Measurements from ENCODE around the gene DUSP16. TPM values are rescaled to one million over a fixed set of nuclear protein-coding genes. Genes with fewer than 3 reads are reported as not detected.

The DUSP16 gene
- total and polyA plus RNA-seq, 2 donors = 11.1 to 31.8 TPM

- Histone ChIP-seq H3K27ac (ENCODE audit: low read depth) (no peak overlapping the region), H3K36me3 (ENCODE audit: insufficient read depth) (no peaks in the 10 kb centered on the region), H3K4me1 (ENCODE audit: insufficient read depth) (no peaks in the 10 kb centered on the region), H3K4me3 (ENCODE audit: low read depth, low read length) (no peak overlapping the region)
- 75% methylated on average over 8 of the region's 8 CpGs for WGBS
- no peak for DNase-seq (ENCODE audit: extremely low spot score)
Measured at GRCh38 chr12:12447236-12447635, 115.4 kb downstream of the DUSP16 start.

GRCh38 chr12:12446786-12447185 is 115.9 kb downstream of the DUSP16 start:
- DNase-seq (ENCODE audit: extremely low spot score) = no peak
- no peak overlapping the region for H3K27ac ChIP-seq (ENCODE audit: low read depth)
- no peak overlapping the region for H3K4me3 ChIP-seq (ENCODE audit: low read depth, low read length)
- no peaks in the 10 kb centered on the region for H3K36me3 ChIP-seq (ENCODE audit: insufficient read depth)
- 93% methylated on average over 3 of the region's 3 CpGs for WGBS
- H3K4me1 ChIP-seq (ENCODE audit: insufficient read depth) = no peaks in the 10 kb centered on the region

DNA sequence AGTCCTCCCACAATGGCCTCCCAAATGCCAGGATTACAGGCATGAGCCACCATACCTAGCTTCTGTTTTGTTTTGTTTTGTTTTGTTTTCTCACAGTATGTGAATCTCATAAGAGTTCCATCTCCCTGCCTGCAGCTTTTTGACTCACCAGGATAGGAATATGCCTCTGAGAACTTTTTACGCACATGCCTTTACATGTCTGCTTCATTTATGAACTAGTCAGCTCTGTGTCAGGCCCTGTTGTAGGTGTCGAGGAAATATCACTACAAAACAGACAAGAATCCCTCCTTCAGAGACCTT is 116.8 kb downstream of the DUSP16 start:
- no peaks in the 10 kb centered on the region for H3K4me1 ChIP-seq (ENCODE audit: insufficient read depth)
- no peak overlapping the region for H3K27ac ChIP-seq (ENCODE audit: low read depth)
- 95% methylated on average over 2 of the region's 2 CpGs for WGBS
- H3K36me3 ChIP-seq (ENCODE audit: insufficient read depth) = no peaks in the 10 kb centered on the region
- H3K4me3 ChIP-seq (ENCODE audit: low read depth, low read length) = no peak overlapping the region
- no peak for DNase-seq (ENCODE audit: extremely low spot score)

DNA sequence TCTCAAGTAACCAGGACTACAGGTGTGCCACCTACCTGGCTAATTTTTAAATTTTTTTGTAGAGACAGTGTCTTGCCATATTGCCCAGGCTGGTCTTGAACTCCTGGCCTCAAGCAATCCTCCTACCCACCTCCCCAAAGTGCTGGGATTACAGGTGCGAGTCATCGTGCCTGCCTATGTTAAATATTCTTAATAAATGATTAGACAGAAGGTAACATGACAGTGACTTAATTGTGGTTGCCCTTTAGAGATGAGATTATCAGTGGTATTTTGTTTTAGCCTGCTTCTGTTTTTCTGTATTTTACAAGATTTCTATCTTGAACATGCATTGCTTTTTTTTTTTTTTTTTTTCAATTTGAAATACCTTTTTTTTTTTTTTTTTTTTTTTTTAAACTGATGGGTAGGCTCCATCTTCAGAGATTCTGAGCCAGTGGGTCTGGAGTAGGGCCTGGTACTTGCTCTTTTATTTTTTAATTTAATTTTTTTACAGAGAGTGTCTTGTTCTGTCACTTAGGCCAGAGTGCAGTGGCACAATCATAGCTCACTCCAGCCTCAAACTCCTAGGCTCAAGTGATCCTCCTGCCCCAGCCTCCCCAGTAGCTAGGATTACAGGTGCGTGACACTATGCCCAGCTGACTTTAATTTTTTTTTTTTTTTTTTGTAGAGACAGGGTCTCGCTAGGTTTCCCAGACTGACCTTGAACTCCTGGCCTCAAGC is 117.3 kb downstream of the DUSP16 start:
- WGBS = 95% methylated on average over 4 of the region's 4 CpGs
- H3K4me3 ChIP-seq (ENCODE audit: low read depth, low read length) = no peak overlapping the region
- DNase-seq (ENCODE audit: extremely low spot score) = no peak
- no peaks in the 10 kb centered on the region for H3K36me3 ChIP-seq (ENCODE audit: insufficient read depth)
- H3K27ac ChIP-seq (ENCODE audit: low read depth) = no peak overlapping the region
- H3K4me1 ChIP-seq (ENCODE audit: insufficient read depth) = no peaks in the 10 kb centered on the region

DNA sequence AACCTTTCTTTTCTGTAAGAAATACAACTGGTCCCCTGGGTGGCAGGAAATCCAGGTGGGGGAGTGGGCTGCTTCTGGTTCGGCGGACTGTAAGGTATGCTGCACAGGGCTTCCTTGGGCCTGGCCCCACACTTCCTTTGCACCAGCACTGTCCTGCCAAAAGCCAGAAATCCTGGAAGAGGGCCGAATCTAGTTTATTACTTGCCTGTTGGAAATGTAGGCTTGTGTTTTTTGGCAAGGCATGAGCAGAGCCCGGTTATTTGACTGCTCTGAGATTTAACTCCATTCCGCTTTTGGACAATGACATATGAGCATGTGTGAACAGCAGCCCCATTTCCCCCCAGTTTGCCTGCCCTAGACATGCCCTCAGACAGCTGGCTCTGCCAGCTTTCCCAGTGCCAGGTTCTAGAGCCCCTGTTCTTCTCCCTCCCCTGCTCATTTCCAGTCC is 119.2 kb downstream of the DUSP16 start:
- H3K36me3 ChIP-seq (ENCODE audit: insufficient read depth) = no peaks in the 10 kb centered on the region
- no peak for DNase-seq (ENCODE audit: extremely low spot score)
- no peak overlapping the region for H3K4me3 ChIP-seq (ENCODE audit: low read depth, low read length)
- WGBS = 24% methylated on average over 5 of the region's 5 CpGs
- H3K4me1 ChIP-seq (ENCODE audit: insufficient read depth) = no peaks in the 10 kb centered on the region
- H3K27ac ChIP-seq (ENCODE audit: low read depth) = no peak overlapping the region

- no peak for DNase-seq (ENCODE audit: extremely low spot score)
- no peak overlapping the region for H3K27ac ChIP-seq (ENCODE audit: low read depth)
- no peak overlapping the region for H3K4me3 ChIP-seq (ENCODE audit: low read depth, low read length)
- no peaks in the 10 kb centered on the region for H3K36me3 ChIP-seq (ENCODE audit: insufficient read depth)
- no peaks in the 10 kb centered on the region for H3K4me1 ChIP-seq (ENCODE audit: insufficient read depth)
- 38% methylated on average over 5 of the region's 5 CpGs for WGBS
Measured at GRCh38 chr12:12442548-12443071, 120.1 kb downstream of the DUSP16 start.

- no peaks in the 10 kb centered on the region for H3K36me3 ChIP-seq (ENCODE audit: insufficient read depth)
- no peaks in the 10 kb centered on the region for H3K4me1 ChIP-seq (ENCODE audit: insufficient read depth)
- H3K4me3 ChIP-seq (ENCODE audit: low read depth, low read length) = no peak overlapping the region
- WGBS = 75% methylated on average over 4 of the region's 4 CpGs
- DNase-seq (ENCODE audit: extremely low spot score) = no peak
- no peak overlapping the region for H3K27ac ChIP-seq (ENCODE audit: low read depth)
Measured at GRCh38 chr12:12441843-12442461, 120.7 kb downstream of the DUSP16 start.

GRCh38 chr12:12441429-12441807 is 121.2 kb downstream of the DUSP16 start:
- Histone ChIP-seq H3K4me1 (ENCODE audit: insufficient read depth) (no peaks in the 10 kb centered on the region), H3K27ac (ENCODE audit: low read depth) (no peak overlapping the region), H3K36me3 (ENCODE audit: insufficient read depth) (no peaks in the 10 kb centered on the region), H3K4me3 (ENCODE audit: low read depth, low read length) (no peak overlapping the region)
- 96% methylated on average over 2 of the region's 2 CpGs for WGBS
- DNase-seq (ENCODE audit: extremely low spot score) = no peak

- no peak overlapping the region for H3K27ac ChIP-seq (ENCODE audit: low read depth)
- no peaks in the 10 kb centered on the region for H3K36me3 ChIP-seq (ENCODE audit: insufficient read depth)
- no peak overlapping the region for H3K4me3 ChIP-seq (ENCODE audit: low read depth, low read length)
- H3K4me1 ChIP-seq (ENCODE audit: insufficient read depth) = no peaks in the 10 kb centered on the region
- WGBS = 94% methylated on average over 4 of the region's 4 CpGs
- DNase-seq (ENCODE audit: extremely low spot score) = no peak
Measured at GRCh38 chr12:12440784-12441428, 121.8 kb downstream of the DUSP16 start.

DNA sequence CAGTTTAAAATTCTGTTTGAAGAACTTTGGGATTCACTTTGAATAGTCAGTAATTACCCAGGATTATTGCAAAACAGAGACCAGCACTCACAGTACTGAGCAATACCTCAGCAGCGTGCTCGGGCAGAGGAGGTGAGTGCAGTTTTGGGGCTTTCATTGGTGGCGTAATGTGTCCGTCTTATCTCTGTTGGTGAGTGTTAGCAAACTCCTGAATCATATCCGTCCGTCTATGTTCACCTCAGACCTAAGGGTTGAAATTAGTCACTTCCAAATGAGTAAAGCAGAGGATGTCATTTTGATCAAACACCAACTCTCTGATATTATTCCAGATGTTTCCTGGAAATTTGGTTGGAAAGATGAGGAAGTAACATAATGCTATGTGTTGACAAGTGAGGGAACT is 123.0 kb downstream of the DUSP16 start:
- 79% methylated on average over 6 of the region's 6 CpGs for WGBS
- DNase-seq (ENCODE audit: extremely low spot score) = no peak
- H3K27ac ChIP-seq (ENCODE audit: low read depth) = no peak overlapping the region

GRCh38 chr12:12436831-12437345 is 125.8 kb downstream of the DUSP16 start:
- no peaks in the 10 kb centered on the region for H3K4me1 ChIP-seq (ENCODE audit: insufficient read depth)
- WGBS = 94% methylated on average over 2 of the region's 2 CpGs
- no peak overlapping the region for H3K27ac ChIP-seq (ENCODE audit: low read depth)
- no peak for DNase-seq (ENCODE audit: extremely low spot score)
- no peak overlapping the region for H3K4me3 ChIP-seq (ENCODE audit: low read depth, low read length)
- no peaks in the 10 kb centered on the region for H3K36me3 ChIP-seq (ENCODE audit: insufficient read depth)

More for the DNA sequence above, 123.0 kb downstream of the DUSP16 start:
- Histone ChIP-seq H3K4me3 (ENCODE audit: low read depth, low read length) (no peak overlapping the region), H3K36me3 (ENCODE audit: insufficient read depth) (no peaks in the 10 kb centered on the region), H3K4me1 (ENCODE audit: insufficient read depth) (no peaks in the 10 kb centered on the region)

GRCh38 chr12:12433203-12433731 is 129.4 kb downstream of the DUSP16 start:
- H3K4me1 ChIP-seq (ENCODE audit: insufficient read depth) = no peaks in the 10 kb centered on the region
- no peak overlapping the region for H3K27ac ChIP-seq (ENCODE audit: low read depth)
- H3K36me3 ChIP-seq (ENCODE audit: insufficient read depth) = no peaks in the 10 kb centered on the region
- DNase-seq (ENCODE audit: extremely low spot score) = no peak
- H3K4me3 ChIP-seq (ENCODE audit: low read depth, low read length) = no peak overlapping the region
- WGBS = 74% methylated on average over 4 of the region's 4 CpGs

DNA sequence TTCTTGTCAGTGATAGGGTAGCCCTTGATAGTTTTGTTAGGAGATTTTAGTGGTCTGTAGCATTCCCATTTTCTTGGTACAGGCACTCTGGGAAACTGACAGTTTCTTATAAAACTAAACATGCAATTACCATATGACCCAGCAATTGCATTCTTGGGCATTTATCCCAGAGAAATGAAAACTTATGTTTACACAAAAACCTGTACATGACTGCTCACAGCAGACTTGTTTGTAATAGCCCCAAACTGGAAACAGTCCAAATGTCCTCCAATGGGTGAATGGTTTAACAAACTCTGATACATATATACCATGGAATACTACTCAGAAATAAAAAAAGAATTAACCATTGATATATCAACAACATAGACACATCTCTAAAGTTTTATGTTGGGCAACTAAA is 130.3 kb downstream of the DUSP16 start:
- Histone ChIP-seq H3K4me3 (ENCODE audit: low read depth, low read length) (no peak overlapping the region), H3K36me3 (ENCODE audit: insufficient read depth) (no peaks in the 10 kb centered on the region), H3K27ac (ENCODE audit: low read depth) (no peak overlapping the region), H3K4me1 (ENCODE audit: insufficient read depth) (no peaks in the 10 kb centered on the region)
- no peak for DNase-seq (ENCODE audit: extremely low spot score)
